ENCODE results near the gene SF3B1.

GRCh38 chr2:197360744-197361156, 74.1 kb downstream of the SF3B1 start:
- TF ChIP-seq CTCF (IDR thresholded peaks at IDR 0.05) (no peak), POLR2A (IDR thresholded peaks at IDR 0.05) (no peak), POLR2AphosphoS5 (IDR thresholded peaks at IDR 0.05) (no peak)

All from gastroesophageal sphincter (tissue), 3 donors.